Measurements from ENCODE around the gene CIAO2A.
"Not testable (repeated sequence)": the region's sequence is repeated elsewhere in the genome, so short reads cannot be mapped to it uniquely, and the experiment has no call there.

CIAO2A gene

GRCh38 chr15:64111679-64112050, 18.0 kb upstream of the CIAO2A start:
- no peak for DNase-seq

DNA sequence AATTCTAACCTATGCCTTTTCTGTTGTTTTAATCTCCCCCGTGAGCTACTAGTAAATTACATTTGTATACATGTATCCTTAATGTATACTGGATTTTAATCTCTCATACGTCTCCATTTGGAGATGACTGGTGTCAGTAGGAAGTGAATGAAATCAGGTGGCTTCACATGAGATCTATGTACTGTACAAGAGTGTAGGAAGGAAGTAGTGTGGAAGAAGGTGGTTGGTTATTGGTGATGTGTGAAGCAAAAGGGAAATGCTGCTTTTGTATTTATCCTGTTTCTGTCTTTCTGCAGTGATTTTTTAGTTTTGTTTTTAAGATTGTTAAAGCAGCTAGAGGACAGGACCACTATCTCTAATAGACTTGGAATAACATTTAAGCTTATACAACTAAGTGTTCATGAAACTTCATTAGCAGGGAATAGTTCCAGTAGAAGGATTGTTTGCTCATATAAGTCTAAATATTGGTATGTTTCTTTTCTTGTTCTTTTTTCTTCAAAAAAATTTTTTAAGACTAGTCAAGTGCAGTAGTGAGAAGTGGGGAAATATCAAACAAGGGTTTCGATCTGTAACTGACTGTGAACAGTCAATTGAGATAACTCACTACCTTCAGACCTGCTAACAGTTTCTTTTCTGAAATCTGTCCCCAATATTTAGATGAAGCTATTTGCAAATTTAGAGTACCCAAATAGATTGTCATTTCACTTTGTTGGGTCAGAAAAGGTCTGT, 17.5 kb upstream of the CIAO2A start:
- no peak for DNase-seq

DNA sequence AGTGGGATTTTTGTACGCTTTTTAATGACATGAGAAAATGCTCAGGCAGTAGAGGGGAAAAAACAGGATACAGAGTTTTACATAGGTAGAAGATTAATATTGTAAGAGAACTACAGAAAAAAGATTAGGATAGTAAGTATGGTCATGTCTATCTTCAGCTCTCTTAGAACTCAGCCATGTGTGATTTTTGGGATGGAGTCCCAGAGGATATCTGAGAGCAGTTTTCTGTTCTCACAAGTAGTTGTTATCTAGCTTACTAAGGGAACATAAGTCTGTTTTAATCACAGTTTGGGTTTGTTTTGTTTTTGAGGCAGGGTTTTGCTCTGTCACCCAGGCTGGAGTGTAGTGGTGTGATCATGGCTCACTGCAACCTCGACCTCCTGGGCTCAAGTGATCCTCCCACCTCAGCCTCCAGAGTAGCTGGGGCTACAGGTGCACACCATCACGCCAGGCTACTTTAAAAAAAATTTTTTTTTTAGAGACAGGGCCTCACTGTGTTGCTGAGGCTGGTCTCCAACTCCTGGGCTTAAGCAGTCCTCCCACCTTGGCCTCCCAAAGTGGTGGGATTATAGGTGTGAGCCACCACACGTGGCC, 16.6 kb upstream of the CIAO2A start:
- not testable (repeated sequence) for DNase-seq

GRCh38 chr15:64107337-64107736, 13.7 kb upstream of the CIAO2A start:
- no peak for DNase-seq

DNA sequence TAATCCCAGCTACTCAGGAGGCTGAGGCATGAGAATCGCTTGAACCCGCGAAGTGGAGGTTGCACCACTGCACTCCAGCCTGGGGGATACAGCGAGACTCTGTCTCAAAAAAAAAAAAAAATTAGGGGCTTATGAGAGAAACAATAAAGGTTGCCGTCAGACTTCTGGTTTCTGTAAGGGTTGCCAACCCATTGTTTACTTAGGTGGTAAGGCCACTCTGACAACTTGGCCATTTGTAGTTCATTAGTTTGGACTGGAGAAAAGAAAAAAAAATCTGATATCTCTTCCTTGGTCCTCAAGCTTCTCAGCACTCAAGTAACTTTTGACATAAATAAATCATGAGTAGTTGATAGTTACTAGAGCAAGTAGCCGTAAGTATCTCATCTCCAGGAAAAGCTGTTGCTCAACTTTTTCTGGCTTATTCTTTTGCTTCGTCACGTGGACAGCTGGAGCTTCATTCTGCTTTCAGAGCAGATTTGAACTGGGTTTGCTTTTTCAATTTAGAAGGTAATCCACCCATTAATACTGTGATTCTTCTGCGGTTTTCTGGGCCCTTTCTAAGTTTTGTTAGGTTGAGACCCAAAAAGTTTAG, 11.6 kb upstream of the CIAO2A start:
- peak; percentile 40 to 59 for DNase-seq

GRCh38 chr15:64102497-64102896, 8.9 kb upstream of the CIAO2A start:
- DNase-seq: no peak

DNA sequence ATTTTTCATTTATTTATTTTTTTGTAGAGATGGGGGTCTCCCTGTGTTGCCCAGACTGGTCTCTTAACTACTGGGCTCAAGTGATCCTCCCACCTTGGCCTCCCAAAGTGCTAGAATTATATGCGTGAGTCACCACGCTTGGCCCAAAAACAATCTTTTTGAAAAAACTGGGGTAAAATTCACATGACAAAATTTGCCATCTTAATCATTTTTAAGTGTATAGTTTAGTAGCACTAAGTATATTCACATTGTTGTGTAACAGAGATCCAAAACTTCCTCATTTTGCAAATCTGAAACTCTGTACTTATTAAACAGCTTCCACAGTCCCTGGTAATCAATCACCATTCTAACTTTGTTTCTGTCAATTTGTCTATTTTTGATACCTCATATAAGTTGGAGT, 7.3 kb upstream of the CIAO2A start:
- peak; percentile 57 to 62 for DNase-seq

- DNase-seq: no peak
Measured at GRCh38 chr15:64099379-64099778, 5.7 kb upstream of the CIAO2A start.

GRCh38 chr15:64096668-64097384, 3.2 kb upstream of the CIAO2A start:
- peak; percentile 7 to 11 for DNase-seq

DNA sequence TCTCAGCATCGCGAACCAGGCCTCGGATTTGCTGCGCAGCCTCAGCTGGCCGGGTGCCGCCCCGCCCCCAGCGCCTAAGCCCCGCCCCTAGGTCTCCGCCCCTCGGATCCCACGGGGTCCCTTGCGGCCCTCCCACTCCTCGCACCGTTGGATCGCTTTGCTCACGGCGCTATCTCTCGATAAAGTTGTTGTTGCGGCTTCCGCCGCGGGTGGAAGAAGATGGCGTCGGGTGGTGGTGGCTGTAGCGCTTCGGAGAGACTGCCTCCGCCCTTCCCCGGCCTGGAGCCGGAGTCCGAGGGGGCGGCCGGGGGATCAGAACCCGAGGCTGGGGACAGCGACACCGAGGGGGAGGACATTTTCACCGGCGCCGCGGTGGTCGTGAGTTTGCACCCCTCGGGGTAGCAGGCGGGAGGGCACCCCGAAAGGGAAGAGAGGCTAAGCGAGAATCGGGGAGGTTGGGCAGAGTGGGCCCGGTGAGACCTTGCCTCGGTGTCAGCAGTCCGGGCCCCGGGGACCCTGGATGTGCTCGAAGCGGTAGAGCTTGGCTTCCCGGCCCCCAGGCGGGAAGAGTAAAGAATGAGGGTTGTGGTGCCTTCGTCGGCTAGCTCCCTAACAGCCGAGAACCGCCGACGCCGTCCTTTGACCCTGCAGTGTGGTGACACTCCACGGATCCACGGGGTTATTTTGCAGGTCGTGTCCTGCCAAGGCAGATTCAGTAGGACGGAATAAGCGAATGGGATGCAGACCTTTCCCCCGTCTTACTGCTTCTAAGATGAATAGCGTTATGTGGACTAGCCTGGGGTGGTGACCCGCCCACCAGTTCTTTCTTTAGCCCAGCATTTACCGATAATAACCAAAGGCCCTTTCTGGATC, 2.4 kb upstream of the CIAO2A start, which contains the start of gene SNX1:
Gene SNX1 (plus strand): TSS at position 188 of the 873 bp plus-strand sequence. CDS start 32 bp downstream, at position 220.
- DNase-seq: peak; percentile 84 to 86

DNA sequence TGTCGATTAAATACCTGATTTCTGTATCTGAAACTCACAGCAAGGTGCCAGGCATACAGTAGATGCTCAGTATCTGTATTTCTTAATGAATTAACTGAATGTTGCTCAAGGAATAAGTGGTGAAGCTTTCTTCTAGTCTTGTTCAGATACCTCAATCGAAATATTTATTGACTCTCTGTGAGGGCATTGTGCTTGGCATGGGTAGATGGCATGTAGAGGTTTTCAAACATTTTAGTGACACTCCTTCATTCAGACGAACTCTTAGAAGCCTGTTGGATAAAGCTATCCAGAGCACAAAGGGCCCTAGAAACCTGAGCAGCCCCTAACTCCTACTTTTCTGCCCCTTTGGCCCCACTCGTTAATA, 1.8 kb upstream of the CIAO2A start:
- no peak for DNase-seq

DNA sequence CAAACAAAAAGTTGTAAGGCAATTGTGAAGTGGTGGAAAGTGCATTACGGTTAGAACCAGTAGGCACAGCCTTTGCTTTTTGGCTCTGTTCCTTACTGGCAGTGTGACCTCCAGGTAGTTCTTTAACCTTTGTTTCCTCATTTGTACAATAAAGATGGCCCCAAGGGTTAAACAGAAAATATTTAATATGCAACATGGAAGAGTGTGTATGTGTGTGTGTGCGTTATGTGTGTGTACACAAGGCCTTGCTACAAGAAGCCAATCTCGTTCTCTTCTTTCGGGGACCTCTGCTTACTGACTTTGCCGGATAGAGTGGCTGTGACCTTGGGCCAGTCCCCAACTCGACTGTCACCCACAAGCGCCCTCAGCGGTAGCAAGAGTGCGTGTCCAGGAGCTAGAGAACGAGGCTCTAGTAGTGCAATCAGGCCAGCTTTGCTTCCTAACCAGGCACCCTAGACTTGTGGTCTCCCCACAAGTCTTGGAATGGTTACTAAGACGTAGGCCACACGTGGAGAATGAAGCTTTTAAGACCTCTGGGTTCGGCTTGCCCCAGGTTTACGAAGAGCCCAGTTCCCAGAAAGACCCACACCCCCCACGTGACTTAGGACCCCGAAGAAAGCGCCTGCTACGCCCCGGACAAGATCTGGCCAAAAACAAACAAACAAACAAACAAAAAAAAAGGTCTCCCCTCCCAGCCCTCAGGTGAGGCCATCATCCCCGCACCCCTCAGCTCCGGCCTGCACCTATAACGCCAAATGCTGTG, 593 bp downstream of the CIAO2A start:
- peak; percentile 61 to 74 for DNase-seq

- DNase-seq: peak; percentile 20 to 41
Measured at GRCh38 chr15:64092075-64092820, 1.4 kb downstream of the CIAO2A start.

DNA sequence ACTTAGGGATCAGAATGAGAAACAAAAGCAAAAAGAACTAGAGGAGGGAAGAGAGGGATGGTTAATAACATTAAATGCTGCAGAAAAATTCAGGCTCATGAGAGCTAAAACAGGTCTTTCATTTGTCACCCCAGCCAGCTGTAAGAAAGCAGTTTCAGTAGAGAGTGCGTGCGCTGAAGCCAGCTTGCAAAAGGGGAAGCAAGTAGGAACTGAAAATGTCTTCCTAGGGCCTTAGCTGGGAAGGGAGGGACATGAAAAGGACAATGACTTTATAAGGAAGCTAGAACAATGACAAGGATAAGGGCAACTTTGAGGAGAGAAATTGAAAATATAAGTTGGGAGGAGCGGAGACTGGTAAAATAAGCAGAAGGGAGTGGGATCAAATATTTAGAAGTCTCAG, 3.1 kb downstream of the CIAO2A start:
- peak; percentile 46 to 73 for DNase-seq

DNA sequence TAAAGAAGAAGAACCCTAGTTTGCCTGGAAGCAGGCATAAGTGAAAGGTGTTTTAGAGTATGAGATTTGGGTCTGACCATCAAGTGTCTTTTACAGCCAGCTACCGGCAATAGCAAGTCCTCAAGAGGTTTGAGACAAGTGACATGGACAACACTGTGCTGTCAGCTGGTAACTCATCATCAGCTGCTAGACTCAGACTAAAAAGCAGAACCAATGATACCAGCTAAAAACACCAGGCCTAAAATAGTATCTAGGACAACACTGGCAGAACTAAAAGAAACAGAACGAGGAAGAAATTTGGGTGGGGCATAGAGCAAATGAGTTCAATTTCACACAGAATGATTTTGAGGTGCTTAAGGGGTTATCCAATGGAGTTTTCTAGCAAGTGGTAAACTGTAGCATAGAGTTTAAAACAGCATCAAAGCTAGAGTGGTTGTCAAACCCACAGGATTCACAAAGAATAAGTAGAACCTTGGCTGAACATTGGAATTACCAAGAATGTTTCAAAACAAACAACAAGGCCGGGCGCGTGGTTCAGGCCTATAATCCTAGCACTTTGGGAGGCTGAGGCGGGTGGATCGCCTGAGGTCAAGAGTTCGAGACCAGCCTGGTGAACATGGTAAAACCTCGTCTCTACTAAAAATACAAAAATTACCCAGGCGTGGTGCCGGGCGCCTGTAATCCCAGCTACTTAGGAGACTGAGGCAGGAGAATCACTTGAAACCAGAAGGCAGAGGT, 3.9 kb downstream of the CIAO2A start:
- no peak for DNase-seq

GRCh38 chr15:64082757-64083156, 10.9 kb downstream of the CIAO2A start:
- no peak for DNase-seq

DNA sequence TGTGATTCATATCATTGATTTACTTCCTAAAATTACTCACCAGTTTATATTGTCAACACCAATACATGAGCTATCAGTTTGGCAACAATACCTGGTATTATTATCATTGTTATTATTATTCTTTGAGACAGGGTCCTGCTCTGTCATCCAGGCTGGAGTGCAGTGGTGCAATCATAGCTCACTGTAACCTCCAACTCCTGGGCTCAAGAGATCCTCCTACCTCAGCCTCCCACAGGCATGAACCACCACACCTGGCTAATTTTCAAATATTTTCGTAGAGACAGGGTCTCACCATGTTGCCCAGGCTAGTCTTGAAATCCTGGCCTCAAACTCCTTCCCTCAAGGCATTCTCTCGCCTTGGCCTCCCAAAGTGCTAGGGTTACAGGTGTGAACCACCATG, 20.1 kb downstream of the CIAO2A start:
- DNase-seq: not testable (repeated sequence)

- DNase-seq: no peak
Measured at GRCh38 chr15:64072812-64073211, 20.8 kb downstream of the CIAO2A start.

- DNase-seq: no peak
Measured at GRCh38 chr15:64071931-64072765, 21.5 kb downstream of the CIAO2A start.
